K562 (cell line): Measurements from ENCODE around the gene DNMT1. TPM values are rescaled to one million over a fixed set of nuclear protein-coding genes. Genes with fewer than 3 reads are reported as not detected.
A peak's percentile ranks its signal among the peaks of the same experiment; 100 is the strongest.

ENCODE experiments used
- ATF2 ChIP-seq: sonication (generic); formaldehyde crosslinking; IDR thresholded peaks from 2 replicates; pipeline ENCODE4 v1.8.1; 2022; ENCODE audit warnings: missing genetic modification reagents
- CBX5 ChIP-seq: IDR thresholded peaks from 2 replicates; pipeline ENCODE4 v1.6.1; 2014; ENCODE audit warnings: low read depth, borderline replicate concordance
- E2F4 ChIP-seq: sonication (generic); formaldehyde crosslinking; IDR thresholded peaks from 2 replicates; pipeline ENCODE4 v1.8.0; 2022; ENCODE audit warnings: mild to moderate bottlenecking, low read depth, missing genetic modification reagents
- E2F8 ChIP-seq: fragments of 450-650 bp; IDR thresholded peaks from 2 replicates; pipeline ENCODE4 v1.7.1; 2018; ENCODE audit warnings: mild to moderate bottlenecking, low read depth; ENCODE audit not compliant: partially characterized antibody
- ESRRA ChIP-seq: fragments of 450-650 bp; IDR thresholded peaks from 2 replicates; pipeline ENCODE4 v1.6.1; 2014; ENCODE audit warnings: low read depth, mild to moderate bottlenecking, moderate library complexity, borderline replicate concordance
- FOXK2 ChIP-seq, 2 experiments: fragments of 450-650 bp; IDR thresholded peaks in 1 of 2; conservative IDR thresholded peaks in 1 of 2; 2 replicates each; pipeline ENCODE4 v1.6.1; 2016; ENCODE audit warnings: low read depth in 2 of 2, mild to moderate bottlenecking in 1 of 2
- HCFC1 ChIP-seq: IDR thresholded peaks from 2 replicates; pipeline ENCODE4 v1.6.1; 2012; ENCODE audit warnings: low read depth, low read length, improper control_type of control experiment
- HMBOX1 ChIP-seq: sonication (generic); IDR thresholded peaks from 2 replicates; pipeline ENCODE4 v1.6.1; 2016
- PREB ChIP-seq: sonication (generic); formaldehyde crosslinking; IDR thresholded peaks from 2 replicates; pipeline ENCODE4 v1.8.1; 2023; ENCODE audit warnings: mild to moderate bottlenecking, missing genetic modification reagents
- SP2 ChIP-seq: IDR thresholded peaks from 2 replicates; pipeline ENCODE4 v1.6.1; 2011; ENCODE audit warnings: mild to moderate bottlenecking, low read depth, low read length, moderate library complexity; ENCODE audit not compliant: poor library complexity, severe bottlenecking; ENCODE audit errors: extremely low read depth
- TAF1 ChIP-seq: IDR thresholded peaks from 2 replicates; pipeline ENCODE4 v1.6.1; 2011; ENCODE audit warnings: mild to moderate bottlenecking, low read length, moderate library complexity; ENCODE audit not compliant: insufficient read depth, control insufficient read depth, severe bottlenecking; ENCODE audit errors: extremely low read depth
- TCFL5 ChIP-seq: fragments of 250-450 bp; sonication (Bioruptor Pico); conservative IDR thresholded peaks from 2 replicates; pipeline ENCODE4 v1.6.1; 2021; ENCODE audit warnings: mild to moderate bottlenecking, moderate library complexity, matching md5 sums
- TRIM25 ChIP-seq: fragments of 450-650 bp; IDR thresholded peaks from 2 replicates; pipeline ENCODE4 v1.7.0; 2016; ENCODE audit warnings: borderline replicate concordance
- U2AF2 ChIP-seq: fragments of 200-400 bp; formaldehyde crosslinking; optimal IDR thresholded peaks from 2 replicates; pipeline ENCODE3; 2017; ENCODE audit warnings: low read depth, mild to moderate bottlenecking, low read length
- ZNF778 ChIP-seq: fragments of 450-650 bp; formaldehyde crosslinking; IDR thresholded peaks from 2 replicates; pipeline ENCODE4 v1.4.0; 2020; ENCODE audit warnings: mild to moderate bottlenecking, moderate library complexity
- polyA plus RNA-seq, 8 experiments: library from polyadenylated mRNA; depleted of rRNA in 4 of 8; stranded (reverse) in 5 of 8; unstranded in 3 of 8; fragments of >200 nt; fragmentation: Nextera tagmentation in 2 of 8; fragmentation: Illumina TruSeq in 1 of 8; extraction: Ambion mirVana in 2 of 8; extraction: Trizol in 1 of 8; gene quantifications; 2 replicates each; pipeline versions ENCODE4 v1.2.1 to v1.2.3, GENCODE V29; 2011 to 2014; ENCODE audit warnings: inconsistent platforms in 1 of 8, missing spikeins in 1 of 8
- total RNA-seq, 7 experiments: library from RNA; depleted of rRNA in 6 of 7; stranded (reverse); fragments of >200 nt in 6 of 7; fragmentation: Illumina TruSeq in 2 of 7; extraction: Trizol in 2 of 7; gene quantifications; 2 replicates each; pipeline versions ENCODE4 v1.2.1 to v1.2.3, GENCODE V29; 2011 to 2021; ENCODE audit warnings: low replicate concordance in 1 of 7

The DNMT1 gene
- total and polyA plus RNA-seq, 9 of the 15 experiments (the other 6 are each of a cell fraction or from before 2014, with no cell fraction given) = 80.1 to 271 (median 121) TPM

GRCh38 chr19:10193790-10194499 is 808 bp downstream of the DNMT1 start (continued):
- TF ChIP-seq E2F8 (no peak), HMBOX1 (no peak), TAF1 (no peak), HCFC1 (no peak), ESRRA (no peak), ATF2 (CRISPR knock-in tag) (no peak), U2AF2 (no peak), PREB (CRISPR knock-in tag) (0 out of 2 replicates have a peak, but pooled peaks have one; percentile 65), E2F4 (no peak), SP2 (no peak), CBX5 (no peak), FOXK2 (conservative IDR thresholded peaks at IDR 0.05 in 1 of 2, IDR thresholded peaks at IDR 0.05 in 1 of 2; ENCODE audit: low read depth in 2 of 2) (no peak), ZNF778 (CRISPR knock-in tag) (no peak), TCFL5 (CRISPR knock-in tag) (no peak), TRIM25 (no peak)
